Myocyte (in vitro differentiated cells): ENCODE data around the gene CAMK2N1. TPM values are rescaled to one million over a fixed set of nuclear protein-coding genes. Genes with fewer than 3 reads are reported as not detected.
"Not testable (repeated sequence)": the region's sequence is repeated elsewhere in the genome, so short reads cannot be mapped to it uniquely, and the experiment has no call there.

Experiments used
- DNase-seq: peaks from one replicate; pipeline ENCODE4 v3.0.0-alpha.2; 2012; ENCODE audit warnings: low read depth
- polyA plus RNA-seq: library from polyadenylated mRNA; unstranded; fragments of >200 nt; gene quantifications from one replicate; pipeline ENCODE4 v1.2.1, GENCODE V29; 2012; ENCODE audit warnings: missing spikeins
- total RNA-seq: library from RNA; depleted of rRNA; stranded (reverse); fragments of >200 nt; gene quantifications from 2 replicates; pipeline ENCODE4 v1.2.3, GENCODE V29; 2014

CAMK2N1 gene
- total RNA-seq, result 8.4 and 11.4 TPM in 2 replicates
- 13.6 TPM for polyA plus RNA-seq

GRCh38 chr1:20485527-20486456 lies at the start of gene CAMK2N1:
Gene CAMK2N1, minus strand, starts transcription at chr1:20486210. Its CDS starts 831 bp downstream, at chr1:20485379.
- DNase-seq, result peak; percentile 66

DNA sequence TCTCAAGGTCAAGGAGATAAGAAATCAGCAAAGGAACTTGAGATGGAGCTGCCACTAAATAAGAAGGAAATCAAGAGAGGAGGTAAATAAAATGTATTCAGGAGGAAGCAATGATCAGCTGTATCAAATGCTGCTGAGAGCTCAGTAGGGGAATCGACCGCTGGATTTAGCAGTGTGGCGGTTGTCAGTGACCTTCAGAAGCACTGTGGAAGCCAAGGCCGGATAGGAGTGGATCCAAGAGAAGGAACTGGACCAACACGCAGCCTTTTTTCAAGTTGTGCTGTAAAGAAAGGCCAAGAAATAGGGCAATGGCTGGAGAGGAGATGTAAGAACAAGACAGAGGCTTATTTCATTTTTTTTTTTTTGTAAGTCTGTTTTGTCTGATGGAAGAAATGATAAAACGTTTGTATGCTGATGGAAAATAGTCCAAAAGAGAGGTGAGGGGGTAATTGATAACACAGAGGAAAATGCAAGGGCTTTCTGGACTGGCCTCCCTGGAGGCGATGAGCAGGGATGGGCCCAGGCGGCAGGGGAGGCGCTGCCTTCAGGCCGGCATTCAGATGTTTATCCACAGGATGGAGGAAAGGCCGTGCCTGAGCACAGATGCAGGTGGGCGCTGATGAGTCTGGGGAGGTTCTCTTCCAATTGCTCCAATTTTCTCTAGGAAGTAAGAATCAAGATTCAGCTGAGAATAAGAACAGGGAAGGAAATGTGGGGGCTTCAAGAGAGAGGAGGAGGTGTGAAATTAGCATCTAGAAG lies 48.8 kb upstream of the CAMK2N1 start:
- DNase-seq, result no peak

DNA sequence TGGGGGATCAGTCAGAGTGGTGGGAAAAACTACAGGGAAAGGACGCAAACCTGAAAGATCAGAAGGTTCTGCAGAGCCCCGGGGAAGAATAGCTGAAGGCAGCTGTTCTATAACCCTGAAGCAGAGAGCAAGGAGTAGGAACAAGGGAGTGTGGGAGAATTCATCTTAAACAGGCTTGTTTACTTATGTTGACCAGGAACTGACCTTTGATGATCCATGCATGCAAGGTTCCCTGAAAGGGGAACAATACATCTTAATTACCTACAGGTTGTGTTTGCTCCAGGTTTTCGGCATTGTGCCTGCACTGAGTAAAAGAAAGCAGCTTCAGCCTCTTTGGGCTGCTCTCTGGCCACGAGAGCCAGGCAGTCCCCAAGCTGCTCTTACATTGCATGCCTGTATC lies 47.6 kb upstream of the CAMK2N1 start:
- no peak for DNase-seq

- DNase-seq, result no peak
Measured at GRCh38 chr1:20530901-20531300, 44.9 kb upstream of the CAMK2N1 start.

- no peak for DNase-seq
Measured at GRCh38 chr1:20530306-20530705, 44.3 kb upstream of the CAMK2N1 start.

DNA sequence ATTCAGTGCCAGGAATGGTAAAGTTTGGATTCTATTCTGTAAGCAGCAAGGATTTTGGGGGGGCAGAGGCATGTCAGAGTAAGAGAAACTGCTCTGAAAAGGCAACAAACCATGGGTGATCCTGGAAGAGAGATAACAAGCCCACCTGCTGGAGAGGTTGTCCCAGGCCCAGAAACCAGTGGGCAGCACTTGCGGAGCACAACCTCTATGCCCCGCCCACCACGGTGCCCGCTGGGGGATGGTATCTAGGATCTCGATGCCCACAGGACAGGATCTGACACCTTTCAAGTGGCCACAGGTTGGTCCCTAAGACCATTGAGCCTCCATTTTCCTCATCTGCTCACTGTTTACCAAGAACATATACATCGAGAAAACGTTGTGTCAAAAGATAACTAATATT lies 42.2 kb upstream of the CAMK2N1 start:
- no peak for DNase-seq

DNA sequence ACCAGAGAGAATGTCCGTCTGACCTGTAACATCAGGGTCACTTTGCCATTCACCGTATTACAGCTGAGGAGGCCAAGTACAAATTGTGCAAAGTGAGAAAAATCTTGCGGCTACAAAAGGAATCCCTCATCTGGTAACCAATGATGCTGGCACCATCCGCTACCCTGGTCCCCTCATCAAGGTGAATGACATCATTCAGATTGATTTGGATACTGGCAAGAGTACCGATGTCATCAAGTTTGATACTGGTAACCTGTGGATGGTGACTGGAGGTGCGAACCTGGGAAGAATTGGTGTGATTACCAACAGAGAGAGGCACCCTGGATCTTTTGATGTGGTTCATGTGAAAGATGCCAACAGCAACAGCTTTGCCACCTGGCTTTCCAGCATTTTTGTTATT lies 40.3 kb upstream of the CAMK2N1 start:
- DNase-seq, result no peak

GRCh38 chr1:20521960-20522861 lies 36.2 kb upstream of the CAMK2N1 start:
- DNase-seq, result peak; percentile 81

GRCh38 chr1:20519609-20520262 lies 33.7 kb upstream of the CAMK2N1 start:
- DNase-seq, result not testable (repeated sequence)

GRCh38 chr1:20511518-20512428 lies 25.8 kb upstream of the CAMK2N1 start:
- peak; percentile 8 for DNase-seq

DNA sequence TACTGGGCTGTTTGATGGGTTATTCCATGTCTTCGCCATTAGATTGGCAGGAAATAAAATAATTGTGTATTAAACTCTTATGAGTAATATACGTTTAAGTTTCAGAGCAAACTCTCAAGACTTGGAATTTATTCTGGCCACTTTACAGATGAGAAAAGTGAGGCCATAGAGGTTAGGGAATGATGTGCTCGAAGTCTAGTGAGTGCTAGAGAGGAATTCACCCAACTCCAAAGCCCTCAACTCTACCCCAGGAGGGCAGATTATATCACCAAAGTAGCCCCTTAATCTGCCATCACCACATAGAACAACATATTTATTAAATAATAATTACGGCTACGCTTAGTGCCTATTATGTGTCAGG lies 22.4 kb upstream of the CAMK2N1 start:
- no peak for DNase-seq

GRCh38 chr1:20507564-20508410 lies 21.8 kb upstream of the CAMK2N1 start, which contains the start of gene MUL1:
Gene MUL1, minus strand, starts transcription at chr1:20508151. Its CDS starts 127 bp downstream, at chr1:20508024.
- peak; percentile 95 for DNase-seq

DNA sequence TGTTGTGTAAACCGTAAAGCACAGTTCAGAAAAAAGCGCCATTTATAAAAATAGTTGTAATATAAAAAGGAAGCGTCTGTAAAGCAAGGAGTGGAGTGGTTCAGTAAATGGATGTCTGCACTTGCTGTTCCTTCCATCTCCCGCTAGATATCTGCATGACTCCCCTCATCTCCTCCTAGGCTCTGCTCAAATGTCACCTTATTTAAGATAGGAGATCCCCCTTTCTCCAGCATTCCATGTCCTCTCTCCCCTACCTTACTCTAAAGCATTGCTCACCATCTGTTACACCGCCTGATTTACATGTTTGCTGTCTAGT lies 21.2 kb upstream of the CAMK2N1 start:
- no peak for DNase-seq

- DNase-seq, result no peak
Measured at GRCh38 chr1:20505488-20505887, 19.5 kb upstream of the CAMK2N1 start.

DNA sequence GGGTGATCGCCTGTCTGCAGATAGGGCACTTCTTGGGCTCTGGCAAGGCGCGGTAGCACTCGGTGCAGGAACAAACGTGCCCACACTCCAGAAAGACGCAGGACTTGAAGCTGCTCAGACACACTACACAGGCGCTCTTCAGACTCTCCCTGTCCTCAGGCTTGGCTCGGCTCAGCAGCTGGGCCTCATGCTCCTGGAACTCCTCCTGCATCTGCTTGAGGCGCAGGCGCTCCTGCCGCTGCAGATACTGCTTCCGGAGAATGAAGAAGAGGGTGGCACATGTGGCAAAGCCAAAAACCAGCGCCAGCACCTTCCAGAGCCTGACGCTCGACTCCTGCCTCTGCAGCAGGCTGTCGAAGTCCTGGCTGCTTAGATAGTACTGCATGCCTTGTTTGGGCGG lies 14.7 kb upstream of the CAMK2N1 start:
- no peak for DNase-seq

DNA sequence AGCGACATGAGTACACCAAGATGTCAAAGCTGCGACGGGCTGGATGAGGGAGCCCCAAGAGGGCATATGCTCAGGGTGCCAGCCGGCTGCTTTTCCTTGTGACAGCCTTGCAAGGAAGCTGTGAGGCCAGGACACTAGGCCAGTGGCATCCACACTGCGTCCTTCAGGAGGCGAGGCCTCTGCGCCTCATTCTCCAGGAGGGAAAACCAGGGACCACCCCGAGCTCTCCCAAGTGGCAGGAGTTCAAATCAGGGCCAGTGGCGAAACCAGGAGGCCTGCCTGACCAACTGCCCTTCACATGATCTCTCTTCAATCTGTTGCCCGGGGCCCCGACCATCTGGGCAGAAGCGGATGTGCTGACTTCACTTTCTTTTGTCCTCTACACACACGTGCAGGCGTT lies 13.7 kb upstream of the CAMK2N1 start:
- no peak for DNase-seq

DNA sequence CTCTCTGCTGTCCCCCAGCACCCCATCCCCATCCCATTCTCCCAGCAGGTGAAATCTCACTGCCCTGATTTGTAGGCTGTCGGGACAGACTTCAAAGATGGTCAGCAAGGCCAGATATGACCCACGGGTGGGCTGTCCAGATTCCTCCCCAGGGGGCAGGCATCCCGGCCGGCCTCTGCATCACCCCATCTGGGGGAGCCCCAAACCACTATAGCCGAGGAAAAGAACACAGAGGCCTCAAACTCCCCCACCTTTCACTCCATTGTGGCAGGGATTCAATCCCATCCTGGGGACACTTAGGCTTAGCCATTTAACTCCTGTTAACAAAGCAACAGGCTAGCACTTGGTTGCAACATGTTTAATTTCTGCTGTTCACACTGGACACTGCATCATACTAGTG lies 13.1 kb upstream of the CAMK2N1 start:
- no peak for DNase-seq

- DNase-seq, result no peak
Measured at GRCh38 chr1:20498116-20498515, 12.1 kb upstream of the CAMK2N1 start.

- DNase-seq, result no peak
Measured at GRCh38 chr1:20497506-20497905, 11.5 kb upstream of the CAMK2N1 start.
